ENCODE results near the gene ACTL8.

The ACTL8 gene

DNA sequence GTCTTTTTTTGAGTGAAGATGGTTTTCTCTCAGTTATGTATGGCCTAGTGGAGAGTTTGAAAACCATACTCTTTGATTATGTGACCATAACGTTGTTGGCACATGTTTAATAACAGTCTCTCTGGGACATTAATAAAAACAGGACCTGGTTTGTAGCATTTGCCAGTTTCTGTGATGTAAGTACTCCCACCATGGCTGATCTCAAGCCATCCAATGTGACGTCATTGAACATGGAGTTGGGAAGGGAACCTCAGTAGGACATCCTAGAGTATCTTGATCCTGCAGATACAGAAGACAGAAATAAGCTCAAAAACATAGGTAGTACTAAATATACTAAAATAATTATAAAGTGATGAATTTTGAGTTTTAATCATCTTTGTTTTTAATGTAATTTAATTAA lies 107.0 kb downstream of the ACTL8 start:
- TF ChIP-seq, protein P1, sequence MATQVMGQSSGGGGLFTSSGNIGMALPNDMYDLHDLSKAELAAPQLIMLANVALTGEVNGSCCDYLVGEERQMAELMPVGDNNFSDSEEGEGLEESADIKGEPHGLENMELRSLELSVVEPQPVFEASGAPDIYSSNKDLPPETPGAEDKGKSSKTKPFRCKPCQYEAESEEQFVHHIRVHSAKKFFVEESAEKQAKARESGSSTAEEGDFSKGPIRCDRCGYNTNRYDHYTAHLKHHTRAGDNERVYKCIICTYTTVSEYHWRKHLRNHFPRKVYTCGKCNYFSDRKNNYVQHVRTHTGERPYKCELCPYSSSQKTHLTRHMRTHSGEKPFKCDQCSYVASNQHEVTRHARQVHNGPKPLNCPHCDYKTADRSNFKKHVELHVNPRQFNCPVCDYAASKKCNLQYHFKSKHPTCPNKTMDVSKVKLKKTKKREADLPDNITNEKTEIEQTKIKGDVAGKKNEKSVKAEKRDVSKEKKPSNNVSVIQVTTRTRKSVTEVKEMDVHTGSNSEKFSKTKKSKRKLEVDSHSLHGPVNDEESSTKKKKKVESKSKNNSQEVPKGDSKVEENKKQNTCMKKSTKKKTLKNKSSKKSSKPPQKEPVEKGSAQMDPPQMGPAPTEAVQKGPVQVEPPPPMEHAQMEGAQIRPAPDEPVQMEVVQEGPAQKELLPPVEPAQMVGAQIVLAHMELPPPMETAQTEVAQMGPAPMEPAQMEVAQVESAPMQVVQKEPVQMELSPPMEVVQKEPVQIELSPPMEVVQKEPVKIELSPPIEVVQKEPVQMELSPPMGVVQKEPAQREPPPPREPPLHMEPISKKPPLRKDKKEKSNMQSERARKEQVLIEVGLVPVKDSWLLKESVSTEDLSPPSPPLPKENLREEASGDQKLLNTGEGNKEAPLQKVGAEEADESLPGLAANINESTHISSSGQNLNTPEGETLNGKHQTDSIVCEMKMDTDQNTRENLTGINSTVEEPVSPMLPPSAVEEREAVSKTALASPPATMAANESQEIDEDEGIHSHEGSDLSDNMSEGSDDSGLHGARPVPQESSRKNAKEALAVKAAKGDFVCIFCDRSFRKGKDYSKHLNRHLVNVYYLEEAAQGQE (IDR thresholded peaks at IDR 0.05; ENCODE audit: insufficient read depth in 1 of 2, low read depth in 2 of 2, low read length in 2 of 2): no peak
- no peak for TF ChIP-seq SIN3A (IDR thresholded peaks at IDR 0.05; ENCODE audit: borderline replicate concordance, insufficient read depth, low read length)
- TF ChIP-seq FOXP2 (optimal IDR thresholded peaks at IDR 0.05; ENCODE audit: borderline replicate concordance, extremely low read depth, extremely low read length, insufficient read depth): no peak
- TF ChIP-seq POLR2AphosphoS5 (IDR thresholded peaks at IDR 0.05; ENCODE audit: low read depth, low read length): no peak

DNA sequence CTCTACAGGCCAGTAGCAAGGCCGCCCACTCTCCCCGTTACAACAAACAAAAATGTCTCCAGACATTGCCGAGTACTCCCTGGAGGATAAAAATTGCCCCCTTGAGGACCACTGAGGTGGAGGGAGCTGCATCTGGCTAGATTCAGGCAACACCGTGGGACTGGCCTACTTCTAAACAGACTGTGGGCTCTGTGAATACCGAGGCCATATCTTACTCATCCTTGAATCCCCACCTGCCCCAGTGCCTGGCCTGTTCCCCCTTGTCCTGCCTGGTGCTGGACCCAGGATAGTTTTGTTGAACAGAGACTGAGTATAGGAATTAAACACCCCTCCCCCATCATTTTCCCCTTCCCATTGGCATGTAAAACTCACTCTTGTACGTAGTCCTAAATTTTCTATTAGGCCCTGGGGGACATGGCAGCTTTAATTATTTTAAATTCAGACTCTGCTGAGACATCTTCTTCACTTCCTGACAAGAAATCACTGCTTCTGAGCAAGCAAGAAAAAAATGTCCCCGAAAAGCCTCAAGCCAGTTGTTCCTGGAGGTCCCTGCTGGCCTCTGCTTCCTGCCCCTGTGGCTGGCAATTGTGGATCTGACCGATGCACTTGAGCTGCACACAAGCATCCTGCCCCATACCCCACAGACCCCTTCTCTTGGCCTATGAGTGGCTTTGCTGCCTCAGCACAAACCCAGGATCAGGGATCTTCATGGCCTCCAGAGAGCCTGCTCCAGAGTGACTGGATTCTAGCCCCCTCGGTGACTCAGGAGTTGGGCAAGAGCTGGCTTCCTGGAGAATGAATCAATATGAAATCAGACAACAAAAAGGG lies 111.0 kb downstream of the ACTL8 start:
- no peak for TF ChIP-seq TAF1 (IDR thresholded peaks at IDR 0.05; ENCODE audit: borderline replicate concordance, insufficient read depth, low read length)
- no peak for TF ChIP-seq POLR2AphosphoS5 (IDR thresholded peaks at IDR 0.05; ENCODE audit: low read depth, low read length)
- no peak for TF ChIP-seq SIN3A (IDR thresholded peaks at IDR 0.05; ENCODE audit: borderline replicate concordance, insufficient read depth, low read length)
- TF ChIP-seq FOXP2 (optimal IDR thresholded peaks at IDR 0.05; ENCODE audit: borderline replicate concordance, extremely low read depth, extremely low read length, insufficient read depth): no peak
- TF ChIP-seq, protein P1 (IDR thresholded peaks at IDR 0.05; ENCODE audit: insufficient read depth in 1 of 2, low read depth in 2 of 2, low read length in 2 of 2): no peak

GRCh38 chr1:17866740-17867029 lies 111.6 kb downstream of the ACTL8 start:
- TF ChIP-seq POLR2AphosphoS5 (IDR thresholded peaks at IDR 0.05; ENCODE audit: low read depth, low read length) (no peak), SIN3A (IDR thresholded peaks at IDR 0.05; ENCODE audit: borderline replicate concordance, insufficient read depth, low read length) (no peak), FOXP2 (optimal IDR thresholded peaks at IDR 0.05; ENCODE audit: borderline replicate concordance, extremely low read depth, extremely low read length, insufficient read depth) (no peak), TAF1 (IDR thresholded peaks at IDR 0.05; ENCODE audit: borderline replicate concordance, insufficient read depth, low read length) (no peak)
- TF ChIP-seq, protein P1 (IDR thresholded peaks at IDR 0.05; ENCODE audit: insufficient read depth in 1 of 2, low read depth in 2 of 2, low read length in 2 of 2): no peak

DNA sequence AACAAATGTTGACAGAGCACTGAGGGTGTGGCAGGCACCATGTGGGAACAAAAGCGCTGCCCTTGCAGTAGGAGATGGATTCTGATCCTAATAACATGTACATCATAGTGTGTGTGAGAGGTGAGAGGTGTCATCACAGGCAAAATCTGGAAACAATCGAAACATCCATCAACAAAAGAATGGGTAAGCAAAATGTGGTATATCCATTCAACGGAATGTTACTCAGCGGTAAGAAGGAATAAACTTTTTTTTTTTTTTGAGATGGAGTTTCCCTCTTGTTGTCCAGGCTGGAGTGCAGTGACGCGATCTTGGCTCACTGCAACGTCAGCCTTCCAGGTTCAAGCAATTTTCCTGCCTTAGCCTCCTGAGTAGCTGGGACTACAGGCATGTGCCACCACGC lies 112.3 kb downstream of the ACTL8 start:
- TF ChIP-seq TAF1 (IDR thresholded peaks at IDR 0.05; ENCODE audit: borderline replicate concordance, insufficient read depth, low read length): no peak
- TF ChIP-seq, protein P1 (IDR thresholded peaks at IDR 0.05; ENCODE audit: insufficient read depth in 1 of 2, low read depth in 2 of 2, low read length in 2 of 2): no peak
- TF ChIP-seq POLR2AphosphoS5 (IDR thresholded peaks at IDR 0.05; ENCODE audit: low read depth, low read length): no peak
- no peak for TF ChIP-seq SIN3A (IDR thresholded peaks at IDR 0.05; ENCODE audit: borderline replicate concordance, insufficient read depth, low read length)
- TF ChIP-seq FOXP2 (optimal IDR thresholded peaks at IDR 0.05; ENCODE audit: borderline replicate concordance, extremely low read depth, extremely low read length, insufficient read depth): no peak

All from PFSK-1 (cell line).